Mucosa of descending colon (tissue), 3 donors: ENCODE results near the gene CCDC71. TPM values are rescaled to one million over a fixed set of nuclear protein-coding genes. Genes with fewer than 3 reads are reported as not detected.

Experiments used
- ATAC-seq: fragments of 200-7000 bp; cut with Tn5 transposase; one replicate; pipeline ENCODE4 v1.9.1; 2020; ENCODE audit warnings: mild to moderate bottlenecking, moderate library complexity
- DNase-seq, 3 donors: peaks; one replicate each; pipeline ENCODE4 v3.0.0-alpha.2; 2020
- H3K36me3 ChIP-seq: fragments of 200-600 bp; one replicate; pipeline ENCODE4 v1.8.0; 2021; ENCODE audit warnings: low read depth, mild to moderate bottlenecking
- H3K4me1 ChIP-seq: fragments of 200-600 bp; one replicate; pipeline ENCODE4 v1.8.0; 2021; ENCODE audit warnings: low read depth, mild to moderate bottlenecking
- H3K4me3 ChIP-seq: fragments of 200-600 bp; one replicate; pipeline ENCODE4 v1.8.0; 2021; ENCODE audit warnings: mild to moderate bottlenecking
- H3K9me3 ChIP-seq: fragments of 200-600 bp; one replicate; pipeline ENCODE4 v1.8.0; 2021; ENCODE audit warnings: mild to moderate bottlenecking
- intact Hi-C, 2 donors: fragments of 100-400 bp; cut with DNase I in 1 of 2; cut with micrococcal nuclease in 1 of 2; formaldehyde crosslinking; loops; one replicate each; pipeline versions ENCODE4 v1.11.0 to v1.11.1; 2022; cut with DNase I, micrococcal nuclease
- long read RNA-seq, 2 donors: library from polyadenylated mRNA; unstranded; transcript quantifications; one replicate each; pipeline ENCODE4 v2.0.0, GENCODE V29; 2019 to 2021
- total RNA-seq, 3 donors: library from RNA; stranded (reverse); fragmentation: NEBNext Ultra II Directional in 2 of 3; extraction: Animal tissue kit (Norgen Biotek cat#: 25700) in 2 of 3; gene quantifications; one replicate each; pipeline versions ENCODE4 v1.2.1 to v1.2.4, GENCODE V29; 2021 to 2023
- TF ChIP-seq, protein P1 (sequence below): fragments of 200-600 bp; IDR thresholded peaks from one replicate; pipeline ENCODE4 v1.8.0; 2022; ENCODE audit warnings: antibody characterized with exemption, mild to moderate bottlenecking
- donor health status: DM: no; HTN: no; CAD: no; lungs with moderate emphysema.
- donor health status: DM: no; HTN: no; CAD: no.
- donor health status: DM: no; HTN: yes; CAD: no.

CCDC71 gene
- total RNA-seq: 10 to 100 TPM; 15.2 to 20.7 (median 19.9) TPM
- long read RNA-seq, donor 1, partial matches to known transcripts: 0 of 1 reads
- long read RNA-seq, donor 1, other reads (novel, unspliced or antisense): 1 of 1 reads
- long read RNA-seq, donor 2: 0 reads

DNA sequence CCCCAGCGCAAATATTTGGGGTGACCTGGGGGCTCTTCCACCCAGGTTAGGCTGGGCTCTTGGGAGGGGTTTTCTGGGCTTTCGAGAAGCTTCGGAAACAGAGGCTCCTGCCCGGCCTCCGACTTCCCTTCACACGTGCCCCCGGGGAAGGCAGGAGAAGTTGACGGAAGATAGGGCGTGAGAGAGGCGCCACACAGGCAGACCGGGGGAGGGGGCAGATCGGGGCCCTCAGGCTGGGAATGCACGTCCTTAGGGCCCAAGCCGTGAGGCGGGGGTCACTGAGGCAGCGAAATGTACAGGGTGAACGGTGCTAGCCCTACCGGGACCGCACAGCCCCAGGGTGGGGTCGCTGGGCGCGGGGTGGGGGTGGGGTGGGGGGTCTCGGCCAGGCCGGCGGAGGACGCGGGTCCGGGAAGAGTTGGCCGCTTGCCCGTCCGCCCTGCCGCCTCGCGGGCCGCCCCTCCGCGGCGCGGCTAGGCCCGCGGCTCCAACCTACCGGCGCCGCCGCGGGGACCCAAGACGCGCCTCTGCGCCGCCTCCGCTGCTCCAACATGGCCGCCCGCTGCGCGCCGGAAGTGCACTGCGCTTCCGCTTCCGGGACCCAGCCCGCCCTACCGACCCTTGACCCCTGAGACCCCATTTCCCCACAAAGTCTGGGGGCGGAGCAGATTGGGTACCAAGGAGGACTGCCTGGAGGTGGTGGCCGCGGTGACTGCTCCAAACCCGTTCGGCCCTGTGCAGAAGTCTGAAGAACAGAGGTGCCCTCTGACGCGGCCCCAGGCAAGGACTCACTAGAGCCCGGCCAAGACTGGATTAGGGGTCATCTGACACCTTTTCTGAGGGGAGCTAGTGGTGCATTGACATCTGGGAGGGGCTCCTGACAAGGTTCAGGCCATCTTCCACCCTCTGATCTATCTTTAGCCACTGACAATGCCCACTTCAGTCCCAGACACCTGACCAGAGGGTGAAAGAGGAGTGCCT lies at the start of gene CCDC71:
TSS of gene CCDC71 (minus strand) at position 561 of the 981 bp plus-strand sequence. CDS start 2,123 bp downstream, outside the sequence.
- H3K36me3 ChIP-seq: no peaks in the 10 kb centered on the region
- intact Hi-C loops: loop anchor here in 1 of 2 donors (10.0 kb wide), 1 partner anchor 289 kb away; no protein-coding TSS in a partner anchor
- TF ChIP-seq, protein P1, sequence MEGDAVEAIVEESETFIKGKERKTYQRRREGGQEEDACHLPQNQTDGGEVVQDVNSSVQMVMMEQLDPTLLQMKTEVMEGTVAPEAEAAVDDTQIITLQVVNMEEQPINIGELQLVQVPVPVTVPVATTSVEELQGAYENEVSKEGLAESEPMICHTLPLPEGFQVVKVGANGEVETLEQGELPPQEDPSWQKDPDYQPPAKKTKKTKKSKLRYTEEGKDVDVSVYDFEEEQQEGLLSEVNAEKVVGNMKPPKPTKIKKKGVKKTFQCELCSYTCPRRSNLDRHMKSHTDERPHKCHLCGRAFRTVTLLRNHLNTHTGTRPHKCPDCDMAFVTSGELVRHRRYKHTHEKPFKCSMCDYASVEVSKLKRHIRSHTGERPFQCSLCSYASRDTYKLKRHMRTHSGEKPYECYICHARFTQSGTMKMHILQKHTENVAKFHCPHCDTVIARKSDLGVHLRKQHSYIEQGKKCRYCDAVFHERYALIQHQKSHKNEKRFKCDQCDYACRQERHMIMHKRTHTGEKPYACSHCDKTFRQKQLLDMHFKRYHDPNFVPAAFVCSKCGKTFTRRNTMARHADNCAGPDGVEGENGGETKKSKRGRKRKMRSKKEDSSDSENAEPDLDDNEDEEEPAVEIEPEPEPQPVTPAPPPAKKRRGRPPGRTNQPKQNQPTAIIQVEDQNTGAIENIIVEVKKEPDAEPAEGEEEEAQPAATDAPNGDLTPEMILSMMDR: no peak
- DNase-seq (peak; percentile 79 to 83 (median 82)), ATAC-seq (peak; percentile 86)
- peak within 1 kb of the TSS; percentile 98 for H3K4me3 ChIP-seq
- H3K9me3 ChIP-seq: no peaks in the 10 kb centered on the region
- H3K4me1 ChIP-seq: peaks cover 20% of the 10 kb centered on the region

DNA sequence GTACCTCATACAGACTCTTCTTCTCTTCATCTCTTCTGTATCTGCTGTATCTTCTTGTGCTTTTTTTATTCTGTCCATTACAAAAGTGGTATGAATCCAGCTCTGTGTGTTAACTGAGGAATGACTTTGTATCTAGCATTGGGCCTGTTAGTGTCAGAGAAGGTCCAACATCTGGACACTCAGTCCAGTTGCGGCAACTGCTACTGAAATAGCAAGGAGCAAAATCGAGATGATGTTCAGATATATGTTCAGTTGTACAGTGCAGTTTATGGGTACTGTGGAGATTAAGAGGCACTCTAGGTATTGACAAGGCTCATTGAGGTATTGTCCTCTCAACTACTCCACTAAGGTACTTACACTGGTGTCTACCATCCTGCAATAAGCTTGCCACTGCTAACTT lies 47.9 kb upstream of the CCDC71 start:
- intact Hi-C loops: no loop called here
- ATAC-seq: no peak

DNA sequence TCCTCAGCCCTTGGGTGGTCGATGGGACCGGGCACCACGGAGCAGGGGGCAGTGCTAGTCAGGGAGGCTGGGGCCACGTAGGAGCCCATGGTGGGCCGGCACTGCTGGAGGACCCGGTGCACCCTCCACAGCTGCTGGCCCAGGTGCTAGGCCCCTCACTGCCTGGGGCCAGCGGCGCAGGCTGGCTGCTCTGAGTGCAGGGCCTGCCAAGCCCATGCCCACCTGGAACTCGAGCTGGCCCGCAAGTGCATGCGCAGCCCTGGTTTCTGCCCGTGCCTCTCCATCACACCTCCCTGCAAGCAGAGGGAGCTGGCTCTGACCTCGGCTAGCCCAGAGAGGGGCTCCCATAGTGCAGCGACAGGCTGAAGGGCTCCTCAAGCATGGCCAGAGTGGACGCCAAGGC lies 47.4 kb upstream of the CCDC71 start:
- DNase-seq: no peak
- intact Hi-C loops: no loop called here
- Histone ChIP-seq H3K4me1 (peaks cover 3% of the 10 kb centered on the region), H3K4me3 (no peak overlapping the region), H3K36me3 (no peaks in the 10 kb centered on the region), H3K9me3 (no peaks in the 10 kb centered on the region)
- TF ChIP-seq, protein P1: no peak
- ATAC-seq: no peak

More for the DNA sequence above, 47.9 kb upstream of the CCDC71 start:
- H3K36me3 ChIP-seq: no peaks in the 10 kb centered on the region
- H3K4me3 ChIP-seq: no peak overlapping the region
- no peak for DNase-seq
- peaks cover 4% of the 10 kb centered on the region for H3K4me1 ChIP-seq
- TF ChIP-seq, protein P1: no peak
- no peaks in the 10 kb centered on the region for H3K9me3 ChIP-seq

DNA sequence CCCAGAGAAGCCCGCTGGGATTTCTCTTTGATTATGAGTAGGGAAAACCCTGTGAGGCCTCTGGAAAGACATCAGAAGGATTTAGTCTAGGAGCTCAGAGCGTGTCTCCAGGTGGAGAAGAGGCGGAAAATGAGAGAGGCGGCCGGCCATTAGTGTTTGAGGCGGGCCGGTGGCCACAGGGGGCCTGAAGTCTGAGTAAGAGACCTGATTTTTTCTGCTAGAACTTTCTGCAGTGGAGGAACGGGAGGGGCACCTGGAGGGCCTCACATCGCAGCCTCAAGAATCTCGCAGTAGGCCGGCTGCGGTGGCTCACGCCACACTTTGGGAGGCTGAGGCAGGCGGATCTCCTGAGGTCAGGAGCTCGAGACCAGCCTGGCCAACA lies 33.8 kb upstream of the CCDC71 start:
- TF ChIP-seq, protein P1: no peak
- ATAC-seq (no peak), DNase-seq (no peak)
- Histone ChIP-seq H3K9me3 (no peaks in the 10 kb centered on the region), H3K36me3 (no peaks in the 10 kb centered on the region), H3K4me1 (no peaks in the 10 kb centered on the region), H3K4me3 (no peak overlapping the region)
- intact Hi-C loops: no loop called here

DNA sequence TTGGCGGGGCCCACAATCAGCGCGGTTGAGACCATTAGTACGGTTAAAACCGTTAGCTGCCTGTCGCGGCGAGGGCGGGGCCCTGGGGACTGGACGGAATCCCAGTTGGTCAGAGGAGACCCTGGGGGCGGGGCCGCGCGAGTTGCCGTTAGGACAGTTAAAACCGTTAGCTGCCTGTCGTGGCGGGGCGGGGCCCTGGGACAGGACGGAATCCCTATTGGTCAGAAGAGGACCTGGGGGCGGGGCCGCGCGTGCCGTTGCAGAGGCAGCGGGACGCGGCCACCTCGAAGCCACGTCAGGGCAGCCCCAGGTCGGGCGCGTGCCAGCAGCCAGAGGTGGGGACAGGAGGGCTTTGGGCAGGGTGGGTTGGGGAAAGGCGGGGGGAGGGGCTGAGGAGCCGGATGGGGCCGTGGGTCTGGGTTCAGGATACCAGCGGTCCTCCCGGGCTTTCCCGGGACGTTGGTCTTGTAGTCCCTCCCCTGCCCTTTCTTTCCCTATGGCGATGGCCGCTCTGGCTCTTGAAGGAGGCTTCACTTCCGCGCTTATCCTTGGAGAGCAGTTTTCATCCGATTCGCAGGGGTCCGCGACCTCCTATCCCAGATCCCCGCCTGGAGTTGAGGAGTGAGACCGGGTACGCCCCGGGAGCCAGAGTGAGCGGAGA lies 33.2 kb upstream of the CCDC71 start:
- H3K36me3 ChIP-seq: no peaks in the 10 kb centered on the region
- no peaks in the 10 kb centered on the region for H3K4me1 ChIP-seq
- H3K9me3 ChIP-seq: no peaks in the 10 kb centered on the region
- TF ChIP-seq, protein P1: no peak
- peak; percentile 71 for ATAC-seq
- H3K4me3 ChIP-seq: no peak overlapping the region
- intact Hi-C loops: no loop called here
- DNase-seq: peak; percentile 58 to 82 (median 71)
